Endothelial cell (in vitro differentiated cells): Measurements from ENCODE around the gene GM2A. TPM values are rescaled to one million over a fixed set of nuclear protein-coding genes. Genes with fewer than 3 reads are reported as not detected.

ENCODE experiments used
- DNase-seq: peaks from one replicate; pipeline ENCODE4 v3.0.0; 2021; ENCODE audit warnings: low spot score
- H3K27ac Mint-ChIP-seq: one replicate; pipeline ENCODE4 v1.8.0; 2021; ENCODE audit warnings: mixed read lengths, inconsistent platforms; ENCODE audit not compliant: unreplicated experiment
- H3K27me3 Mint-ChIP-seq: one replicate; pipeline ENCODE4 v1.8.0; 2021; ENCODE audit warnings: mild to moderate bottlenecking, moderate library complexity, mixed read lengths, inconsistent platforms; ENCODE audit not compliant: unreplicated experiment
- H3K36me3 Mint-ChIP-seq: one replicate; pipeline ENCODE4 v1.8.0; 2021; ENCODE audit warnings: mild to moderate bottlenecking, low read depth, mixed read lengths, inconsistent platforms; ENCODE audit not compliant: unreplicated experiment
- H3K4me1 Mint-ChIP-seq: one replicate; pipeline ENCODE4 v1.8.0; 2021; ENCODE audit warnings: mild to moderate bottlenecking, mixed read lengths, inconsistent platforms; ENCODE audit not compliant: unreplicated experiment
- H3K4me3 Mint-ChIP-seq: one replicate; pipeline ENCODE4 v1.8.0; 2021; ENCODE audit warnings: mild to moderate bottlenecking, mixed read lengths, inconsistent platforms; ENCODE audit not compliant: unreplicated experiment
- H3K9me3 Mint-ChIP-seq: one replicate; pipeline ENCODE4 v1.8.0; 2021; ENCODE audit warnings: mixed read lengths, inconsistent platforms; ENCODE audit not compliant: unreplicated experiment
- CTCF ChIP-seq: fragments of 200-600 bp; sonication (generic); IDR thresholded peaks from one replicate; pipeline ENCODE4 v1.5.0; 2021; ENCODE audit warnings: antibody characterized with exemption; ENCODE audit not compliant: unreplicated experiment
- long read RNA-seq: library from polyadenylated mRNA; unstranded; transcript quantifications from one replicate; pipeline ENCODE4 v2.0.0, GENCODE V29; 2020; ENCODE audit not compliant: unreplicated experiment
- total RNA-seq: library from RNA; stranded (reverse); fragmentation: NEBNext Ultra II Directional; extraction: Animal tissue kit (Norgen Biotek cat#: 25700); gene quantifications from one replicate; pipeline ENCODE4 v1.2.1, GENCODE V29; 2021; ENCODE audit not compliant: unreplicated experiment

The GM2A gene
- total RNA-seq: 33.9 TPM
- long read RNA-seq, transcript GM2A-201 (4 exons, 3,896 nt): major isoform, 11 of 12 reads
- long read RNA-seq, partial matches to known transcripts: 0 of 12 reads
- long read RNA-seq, other reads (novel, unspliced or antisense): 1 of 12 reads

DNA sequence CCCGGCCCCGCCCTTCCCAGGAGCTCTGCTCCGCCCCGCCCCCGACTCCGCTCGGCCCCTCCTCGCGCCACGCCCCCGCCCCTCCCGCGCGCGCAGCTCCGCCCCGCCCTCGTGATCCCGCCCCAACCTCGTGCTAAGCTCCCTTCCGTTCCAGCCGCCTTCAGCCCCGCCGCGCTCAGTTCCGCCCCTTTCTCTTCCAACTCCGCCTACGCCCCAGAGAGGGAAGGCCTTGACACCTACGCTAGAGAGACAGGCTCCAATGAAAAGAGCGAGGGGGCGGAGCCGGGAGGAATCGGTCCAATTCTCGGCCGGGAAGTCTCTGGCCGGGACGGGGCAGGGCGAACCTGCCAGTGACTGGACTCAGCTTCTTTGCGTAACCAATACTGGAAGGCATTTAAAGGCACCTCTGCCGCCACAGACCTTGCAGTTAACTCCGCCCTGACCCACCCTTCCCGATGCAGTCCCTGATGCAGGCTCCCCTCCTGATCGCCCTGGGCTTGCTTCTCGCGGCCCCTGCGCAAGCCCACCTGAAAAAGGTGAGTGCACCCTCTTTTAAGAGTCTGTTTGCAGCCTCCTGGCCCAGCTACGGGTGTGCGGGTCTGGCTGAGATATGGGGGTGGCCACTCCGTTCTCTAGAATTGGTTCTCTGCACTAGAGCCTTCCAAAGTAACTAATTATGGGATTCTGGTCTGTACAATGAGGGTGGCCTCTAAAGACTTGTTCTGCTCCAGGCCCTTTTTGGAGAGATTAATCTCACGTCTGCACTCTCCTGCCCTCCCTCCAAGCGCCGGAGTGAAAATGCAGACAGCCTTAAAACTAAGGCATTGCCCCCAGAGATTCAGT is at the start of gene GM2A:
TSS of gene GM2A (plus strand) at position 424 of the 843 bp plus-strand sequence. CDS start at position 456, 32 bp downstream.
- Mint-ChIP-seq H3K9me3 (no peaks in the 10 kb centered on the region), H3K27me3 (peaks cover 4% of the 10 kb centered on the region), H3K27ac (peak within 1 kb of the TSS; percentile 2), H3K36me3 (no peaks in the 10 kb centered on the region), H3K4me3 (peak within 1 kb of the TSS; percentile 83), H3K4me1 (peaks cover 12% of the 10 kb centered on the region)
- no peak for TF ChIP-seq CTCF
- DNase-seq: peak; percentile 97

- no peaks in the 10 kb centered on the region for H3K27me3 Mint-ChIP-seq
- no peaks in the 10 kb centered on the region for H3K36me3 Mint-ChIP-seq
- DNase-seq: no peak
- H3K9me3 Mint-ChIP-seq: no peaks in the 10 kb centered on the region
- H3K4me1 Mint-ChIP-seq: no peaks in the 10 kb centered on the region
- TF ChIP-seq CTCF: no peak
- H3K4me3 Mint-ChIP-seq: no peak overlapping the region
- H3K27ac Mint-ChIP-seq: no peak overlapping the region
Observed at GRCh38 chr5:151204051-151204450, 48.9 kb upstream of the GM2A start.

DNA sequence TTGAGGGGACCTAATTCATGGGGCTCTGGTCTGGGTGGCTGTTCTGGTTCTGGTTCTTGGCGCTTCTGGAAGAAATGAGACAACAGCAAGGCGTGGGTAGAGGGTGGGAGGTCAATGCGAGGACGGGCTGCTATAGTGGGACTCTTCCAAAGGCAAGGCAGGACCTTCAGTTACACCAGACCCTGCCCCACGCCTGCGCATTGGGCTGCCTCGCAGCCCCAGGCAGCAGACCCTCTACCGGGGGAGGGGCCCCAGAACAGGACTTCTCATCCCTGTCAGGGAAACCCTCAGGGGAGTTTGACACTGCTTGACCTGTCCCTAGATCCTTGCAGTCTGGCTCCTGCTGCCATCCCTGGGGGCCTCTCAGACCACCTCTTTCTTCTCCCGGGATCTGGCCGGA is 47.6 kb upstream of the GM2A start:
- H3K9me3 Mint-ChIP-seq: no peaks in the 10 kb centered on the region
- H3K36me3 Mint-ChIP-seq: no peaks in the 10 kb centered on the region
- H3K27ac Mint-ChIP-seq: no peak overlapping the region
- H3K4me3 Mint-ChIP-seq: no peak overlapping the region
- no peak for TF ChIP-seq CTCF
- H3K27me3 Mint-ChIP-seq: no peaks in the 10 kb centered on the region
- DNase-seq: no peak
- no peaks in the 10 kb centered on the region for H3K4me1 Mint-ChIP-seq

- no peaks in the 10 kb centered on the region for H3K4me1 Mint-ChIP-seq
- no peaks in the 10 kb centered on the region for H3K9me3 Mint-ChIP-seq
- no peaks in the 10 kb centered on the region for H3K36me3 Mint-ChIP-seq
- DNase-seq: no peak
- no peak overlapping the region for H3K27ac Mint-ChIP-seq
- no peaks in the 10 kb centered on the region for H3K27me3 Mint-ChIP-seq
- H3K4me3 Mint-ChIP-seq: no peak overlapping the region
- no peak for TF ChIP-seq CTCF
Observed at GRCh38 chr5:151208481-151208914, 44.5 kb upstream of the GM2A start.

GRCh38 chr5:151212406-151212798 is 40.6 kb upstream of the GM2A start:
- Mint-ChIP-seq H3K27ac (no peak overlapping the region), H3K4me1 (no peaks in the 10 kb centered on the region), H3K27me3 (no peaks in the 10 kb centered on the region), H3K9me3 (no peaks in the 10 kb centered on the region), H3K4me3 (no peak overlapping the region), H3K36me3 (no peaks in the 10 kb centered on the region)
- TF ChIP-seq CTCF: no peak
- DNase-seq: no peak
